ENCODE data around the gene SOWAHA.

Gene SOWAHA

DNA sequence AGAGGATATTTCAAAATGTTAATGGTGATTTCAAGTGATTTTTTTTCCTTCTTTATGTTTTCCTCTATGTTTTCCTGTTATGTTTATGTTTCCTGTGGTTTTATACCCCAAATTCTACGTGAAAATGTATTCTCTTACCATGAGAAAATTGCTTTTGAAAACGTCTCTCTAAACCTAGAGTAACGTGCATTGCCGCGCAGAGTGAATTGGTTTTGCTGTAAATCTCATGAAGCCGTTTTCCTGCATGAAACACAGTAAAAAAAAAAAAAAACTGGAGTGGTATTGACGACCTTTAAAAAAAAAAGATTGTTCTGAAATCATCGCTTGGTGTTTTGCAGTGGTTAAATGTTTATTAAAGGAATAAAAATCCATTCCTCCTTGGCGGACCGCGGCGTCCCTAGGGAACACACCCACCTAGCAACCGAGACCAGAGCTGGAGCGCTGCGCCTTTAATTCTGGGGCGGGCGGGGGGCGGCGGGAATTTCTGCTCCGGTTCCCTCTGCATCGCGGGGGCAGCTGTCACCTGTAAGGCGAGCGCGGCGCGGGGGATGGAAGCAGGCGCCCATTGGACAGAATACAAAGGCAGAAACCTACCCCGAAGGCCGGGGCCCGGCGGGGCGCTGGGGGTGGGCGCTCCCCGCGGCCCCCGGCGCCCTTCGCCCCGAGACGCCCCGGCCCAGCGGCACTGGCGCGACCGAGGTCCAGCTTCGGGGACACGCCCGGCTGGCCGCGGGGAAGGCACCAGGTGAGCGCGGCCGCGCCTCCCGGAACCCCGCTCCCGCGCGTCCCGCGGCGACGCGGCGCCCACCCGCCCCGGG, at the start of gene SOWAHA:
TSS of gene SOWAHA (plus strand) at position 522 of the 818 bp plus-strand sequence. CDS start 320 bp downstream, outside the sequence.
- H3K36me3 ChIP-seq (ENCODE audit: insufficient read depth, low read length): no peaks in the 10 kb centered on the region
- peak within 1 kb of the TSS; percentile 46 for H3K4me3 ChIP-seq (ENCODE audit: low read depth, low read length)
- no peaks in the 10 kb centered on the region for H3K79me2 ChIP-seq (ENCODE audit: control insufficient read depth, insufficient read depth, low read length, unreplicated experiment)
- H3K4me1 ChIP-seq (ENCODE audit: control insufficient read depth, insufficient read depth, low read length, unreplicated experiment): peaks cover 8% of the 10 kb centered on the region
- H2AFZ ChIP-seq (ENCODE audit: low read length, unreplicated experiment): no peak within 1 kb of the TSS
- H3K27me3 ChIP-seq (ENCODE audit: insufficient read depth, low read length): peaks cover 40% of the 10 kb centered on the region
- no peak within 1 kb of the TSS for H3K27ac ChIP-seq (ENCODE audit: low read depth, low read length)

DNA sequence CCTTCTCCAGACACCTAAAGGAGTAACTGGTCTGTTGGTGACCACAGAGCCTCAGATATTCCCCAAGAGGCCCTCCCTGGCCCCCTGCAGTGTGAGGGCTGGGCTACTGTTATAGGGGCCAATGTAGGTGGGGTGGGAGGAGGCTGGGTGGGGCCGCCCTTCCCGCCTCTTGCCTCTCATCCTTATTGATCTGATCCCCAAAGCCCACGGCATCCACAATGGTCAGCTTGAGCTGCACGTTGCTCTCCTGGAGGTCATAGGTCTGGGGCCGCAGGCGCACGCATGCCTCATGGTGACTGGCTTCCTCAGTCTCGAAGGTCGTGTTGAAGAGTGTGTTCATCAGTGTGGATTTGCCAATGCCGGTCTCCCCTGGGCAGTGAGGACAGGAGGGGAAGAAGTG, 49.1 kb upstream of the SOWAHA start:
- peaks cover 8% of the 10 kb centered on the region for H3K79me2 ChIP-seq (ENCODE audit: control insufficient read depth, insufficient read depth, low read length, unreplicated experiment)
- H3K4me1 ChIP-seq (ENCODE audit: control insufficient read depth, insufficient read depth, low read length, unreplicated experiment): peaks cover 16% of the 10 kb centered on the region
- H2AFZ ChIP-seq (ENCODE audit: low read length, unreplicated experiment): no peak overlapping the region
- H3K27me3 ChIP-seq (ENCODE audit: insufficient read depth, low read length): no peaks in the 10 kb centered on the region
- no peaks in the 10 kb centered on the region for H3K36me3 ChIP-seq (ENCODE audit: insufficient read depth, low read length)
- no peak overlapping the region for H3K4me3 ChIP-seq (ENCODE audit: low read depth, low read length)
- no peak overlapping the region for H3K27ac ChIP-seq (ENCODE audit: low read depth, low read length)

DNA sequence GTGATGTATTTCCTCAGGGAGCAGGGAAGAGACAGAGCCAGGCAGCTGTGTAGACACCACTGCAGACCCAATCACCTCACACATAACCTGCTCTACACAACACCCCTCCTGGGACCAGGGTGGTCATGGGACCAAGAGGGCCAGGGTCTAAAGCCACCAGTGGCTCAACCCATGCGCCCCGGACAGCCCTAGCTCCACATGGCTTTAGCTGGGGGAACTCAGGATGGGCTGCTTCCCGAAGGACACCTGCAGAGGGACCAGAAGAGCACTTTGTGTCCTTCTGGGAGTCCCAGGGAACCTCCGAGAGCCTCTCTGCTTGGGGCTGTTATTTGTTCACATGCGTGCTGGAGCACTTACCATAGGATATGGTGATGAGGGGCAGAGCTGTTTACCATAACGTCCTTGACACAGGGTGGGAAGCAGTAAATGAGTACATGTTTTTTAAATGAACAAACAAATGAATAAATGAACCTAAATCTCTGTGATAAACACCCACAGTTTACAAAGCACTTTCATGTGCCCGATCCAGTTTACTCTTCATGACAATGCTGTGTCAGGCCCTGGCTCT, 48.3 kb upstream of the SOWAHA start:
- H3K4me3 ChIP-seq (ENCODE audit: low read depth, low read length): no peak overlapping the region
- H2AFZ ChIP-seq (ENCODE audit: low read length, unreplicated experiment): no peak overlapping the region
- peaks cover 15% of the 10 kb centered on the region for H3K79me2 ChIP-seq (ENCODE audit: control insufficient read depth, insufficient read depth, low read length, unreplicated experiment)
- peaks cover 16% of the 10 kb centered on the region for H3K4me1 ChIP-seq (ENCODE audit: control insufficient read depth, insufficient read depth, low read length, unreplicated experiment)
- H3K27ac ChIP-seq (ENCODE audit: low read depth, low read length): no peak overlapping the region
- H3K27me3 ChIP-seq (ENCODE audit: insufficient read depth, low read length): no peaks in the 10 kb centered on the region
- no peaks in the 10 kb centered on the region for H3K36me3 ChIP-seq (ENCODE audit: insufficient read depth, low read length)

DNA sequence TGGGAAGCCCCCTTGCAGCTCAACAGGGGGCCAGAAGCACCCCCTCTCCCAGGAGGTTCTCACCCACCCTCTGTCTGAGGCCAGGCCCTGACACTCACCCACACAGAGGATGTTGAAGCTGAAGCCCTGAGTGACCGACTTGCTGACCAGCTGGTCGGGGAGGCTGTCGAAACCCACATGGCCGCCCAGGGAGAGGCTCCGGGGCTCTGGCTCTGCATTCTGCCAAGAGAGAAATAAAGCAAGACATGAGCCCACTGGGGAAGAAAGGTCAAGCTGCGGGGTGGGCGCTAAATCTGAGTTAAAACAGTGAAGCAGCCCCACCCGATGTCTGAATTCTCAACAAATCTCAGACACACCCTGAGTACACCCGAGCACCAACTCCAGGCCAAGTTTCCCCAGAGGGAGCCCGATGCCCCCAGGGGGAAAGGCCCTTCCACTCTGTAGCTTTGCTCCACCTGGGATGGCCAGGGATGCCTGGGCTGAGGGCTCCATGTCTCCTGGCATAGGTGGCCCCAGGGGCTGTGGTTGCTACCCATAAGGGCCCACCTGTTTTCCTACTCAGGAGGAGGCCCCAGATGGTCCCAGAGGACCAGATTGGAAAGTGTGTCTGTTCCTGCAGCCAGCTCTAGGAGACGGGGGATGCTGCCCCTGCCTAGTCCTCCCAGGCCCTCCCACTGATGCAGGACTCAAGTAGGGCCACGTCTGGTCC, 47.6 kb upstream of the SOWAHA start:
- H3K27me3 ChIP-seq (ENCODE audit: insufficient read depth, low read length): no peaks in the 10 kb centered on the region
- no peak overlapping the region for H3K27ac ChIP-seq (ENCODE audit: low read depth, low read length)
- H3K36me3 ChIP-seq (ENCODE audit: insufficient read depth, low read length): no peaks in the 10 kb centered on the region
- peaks cover 15% of the 10 kb centered on the region for H3K79me2 ChIP-seq (ENCODE audit: control insufficient read depth, insufficient read depth, low read length, unreplicated experiment)
- H3K4me1 ChIP-seq (ENCODE audit: control insufficient read depth, insufficient read depth, low read length, unreplicated experiment): peaks cover 16% of the 10 kb centered on the region
- no peak overlapping the region for H2AFZ ChIP-seq (ENCODE audit: low read length, unreplicated experiment)
- H3K4me3 ChIP-seq (ENCODE audit: low read depth, low read length): no peak overlapping the region

DNA sequence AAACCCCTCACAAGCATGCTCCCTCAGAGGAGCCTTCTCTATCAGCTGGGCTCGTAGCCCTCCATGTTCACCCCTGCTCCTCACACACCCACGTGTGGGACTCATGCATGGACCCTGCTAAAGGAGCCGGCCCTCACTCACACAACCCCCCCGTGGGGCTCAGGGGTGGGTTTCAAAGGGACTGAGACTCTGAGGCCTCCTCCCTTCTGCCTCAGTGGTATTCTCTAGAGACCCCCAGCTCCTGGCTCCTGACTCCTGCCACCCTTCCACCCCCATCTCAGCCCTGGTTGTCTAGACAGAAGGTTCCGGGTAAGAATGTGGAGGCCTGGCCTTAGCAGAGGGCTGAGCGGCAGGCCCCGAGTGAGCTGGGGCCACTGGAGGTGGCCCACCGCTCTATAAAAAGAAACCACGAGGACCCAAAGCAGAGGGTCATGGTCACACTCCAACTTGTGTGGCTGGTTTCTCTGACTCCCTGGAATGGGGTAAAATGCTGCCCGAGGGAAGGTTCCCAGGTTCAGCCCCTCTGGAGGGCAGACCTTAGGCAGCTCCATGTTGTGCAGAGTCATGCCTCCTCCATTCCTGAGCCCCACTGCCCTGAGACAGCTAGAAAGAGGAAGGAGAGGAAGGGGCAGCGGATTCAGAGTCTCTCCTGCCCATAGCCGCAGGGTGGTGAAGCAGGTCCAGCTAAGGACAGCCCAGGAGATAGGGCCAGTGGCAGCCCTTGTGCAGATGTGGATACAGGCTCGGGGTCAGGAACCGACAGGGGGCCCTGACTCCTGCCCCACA, 46.9 kb upstream of the SOWAHA start:
- Histone ChIP-seq H2AFZ (ENCODE audit: low read length, unreplicated experiment) (no peak overlapping the region), H3K79me2 (ENCODE audit: control insufficient read depth, insufficient read depth, low read length, unreplicated experiment) (peaks cover 15% of the 10 kb centered on the region), H3K4me3 (ENCODE audit: low read depth, low read length) (no peak overlapping the region), H3K27me3 (ENCODE audit: insufficient read depth, low read length) (no peaks in the 10 kb centered on the region), H3K27ac (ENCODE audit: low read depth, low read length) (no peak overlapping the region), H3K36me3 (ENCODE audit: insufficient read depth, low read length) (no peaks in the 10 kb centered on the region), H3K4me1 (ENCODE audit: control insufficient read depth, insufficient read depth, low read length, unreplicated experiment) (peaks cover 16% of the 10 kb centered on the region)

DNA sequence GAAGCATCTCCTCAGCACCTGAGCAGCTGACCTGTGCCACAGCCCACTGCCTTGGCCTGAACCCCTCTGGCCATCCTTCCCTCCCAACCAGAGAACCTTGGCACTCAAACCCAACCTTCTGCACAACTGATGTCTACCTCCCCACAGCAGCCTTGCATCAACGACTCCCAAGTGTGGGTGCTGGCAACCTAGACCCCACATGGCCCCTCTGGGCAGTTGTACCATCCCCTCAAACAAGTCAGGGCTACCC, 46.4 kb upstream of the SOWAHA start:
- H3K36me3 ChIP-seq (ENCODE audit: insufficient read depth, low read length): no peaks in the 10 kb centered on the region
- no peak overlapping the region for H2AFZ ChIP-seq (ENCODE audit: low read length, unreplicated experiment)
- peaks cover 15% of the 10 kb centered on the region for H3K79me2 ChIP-seq (ENCODE audit: control insufficient read depth, insufficient read depth, low read length, unreplicated experiment)
- no peak overlapping the region for H3K4me3 ChIP-seq (ENCODE audit: low read depth, low read length)
- H3K4me1 ChIP-seq (ENCODE audit: control insufficient read depth, insufficient read depth, low read length, unreplicated experiment): peaks cover 16% of the 10 kb centered on the region
- H3K27ac ChIP-seq (ENCODE audit: low read depth, low read length): no peak overlapping the region
- no peaks in the 10 kb centered on the region for H3K27me3 ChIP-seq (ENCODE audit: insufficient read depth, low read length)

DNA sequence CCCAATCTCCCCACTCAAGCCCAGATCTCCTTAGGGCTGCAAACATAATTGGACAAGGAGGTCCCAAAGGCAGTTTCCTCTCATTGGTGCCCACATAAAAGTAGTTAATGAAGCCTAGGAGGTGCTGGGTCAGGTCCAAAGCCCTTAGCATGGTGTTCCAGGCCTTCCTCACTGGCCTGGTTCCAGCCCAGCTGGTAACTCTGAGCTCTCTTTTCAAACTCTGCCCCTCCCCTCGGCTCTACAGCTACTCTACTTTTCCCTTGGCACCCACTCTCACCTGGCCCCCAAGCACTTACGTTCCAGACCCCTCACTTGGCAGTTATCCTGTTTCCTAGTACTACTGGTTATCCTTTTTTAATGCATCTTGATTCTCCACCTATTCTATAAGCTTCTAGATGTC, 46.0 kb upstream of the SOWAHA start:
- H3K4me3 ChIP-seq (ENCODE audit: low read depth, low read length): no peak overlapping the region
- no peak overlapping the region for H2AFZ ChIP-seq (ENCODE audit: low read length, unreplicated experiment)
- H3K27me3 ChIP-seq (ENCODE audit: insufficient read depth, low read length): no peaks in the 10 kb centered on the region
- no peaks in the 10 kb centered on the region for H3K36me3 ChIP-seq (ENCODE audit: insufficient read depth, low read length)
- peaks cover 15% of the 10 kb centered on the region for H3K79me2 ChIP-seq (ENCODE audit: control insufficient read depth, insufficient read depth, low read length, unreplicated experiment)
- H3K4me1 ChIP-seq (ENCODE audit: control insufficient read depth, insufficient read depth, low read length, unreplicated experiment): peaks cover 16% of the 10 kb centered on the region
- H3K27ac ChIP-seq (ENCODE audit: low read depth, low read length): no peak overlapping the region

DNA sequence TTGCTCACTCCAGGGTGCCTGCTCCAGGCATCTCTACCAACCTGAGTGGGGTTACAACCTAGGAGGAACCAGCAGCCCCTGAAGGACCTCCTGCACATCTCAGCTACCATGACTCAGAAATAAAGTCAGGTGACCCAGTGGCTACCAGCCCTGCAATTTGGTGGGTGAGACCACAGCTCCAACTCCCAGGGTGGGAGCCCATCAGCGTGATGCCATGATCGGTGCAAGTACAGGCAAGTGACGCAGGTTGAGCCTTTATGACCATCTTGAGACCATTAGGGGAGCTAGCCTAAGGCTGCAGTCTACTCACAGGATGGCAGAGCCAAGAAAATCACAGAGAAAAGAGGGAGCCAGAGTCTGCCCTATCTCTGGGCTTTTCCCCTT, 44.6 kb upstream of the SOWAHA start:
- Histone ChIP-seq H3K27ac (ENCODE audit: low read depth, low read length) (no peak overlapping the region), H3K79me2 (ENCODE audit: control insufficient read depth, insufficient read depth, low read length, unreplicated experiment) (peaks cover 20% of the 10 kb centered on the region), H3K36me3 (ENCODE audit: insufficient read depth, low read length) (no peaks in the 10 kb centered on the region), H2AFZ (ENCODE audit: low read length, unreplicated experiment) (no peak overlapping the region), H3K4me1 (ENCODE audit: control insufficient read depth, insufficient read depth, low read length, unreplicated experiment) (peaks cover 16% of the 10 kb centered on the region), H3K27me3 (ENCODE audit: insufficient read depth, low read length) (no peaks in the 10 kb centered on the region), H3K4me3 (ENCODE audit: low read depth, low read length) (no peak overlapping the region)

DNA sequence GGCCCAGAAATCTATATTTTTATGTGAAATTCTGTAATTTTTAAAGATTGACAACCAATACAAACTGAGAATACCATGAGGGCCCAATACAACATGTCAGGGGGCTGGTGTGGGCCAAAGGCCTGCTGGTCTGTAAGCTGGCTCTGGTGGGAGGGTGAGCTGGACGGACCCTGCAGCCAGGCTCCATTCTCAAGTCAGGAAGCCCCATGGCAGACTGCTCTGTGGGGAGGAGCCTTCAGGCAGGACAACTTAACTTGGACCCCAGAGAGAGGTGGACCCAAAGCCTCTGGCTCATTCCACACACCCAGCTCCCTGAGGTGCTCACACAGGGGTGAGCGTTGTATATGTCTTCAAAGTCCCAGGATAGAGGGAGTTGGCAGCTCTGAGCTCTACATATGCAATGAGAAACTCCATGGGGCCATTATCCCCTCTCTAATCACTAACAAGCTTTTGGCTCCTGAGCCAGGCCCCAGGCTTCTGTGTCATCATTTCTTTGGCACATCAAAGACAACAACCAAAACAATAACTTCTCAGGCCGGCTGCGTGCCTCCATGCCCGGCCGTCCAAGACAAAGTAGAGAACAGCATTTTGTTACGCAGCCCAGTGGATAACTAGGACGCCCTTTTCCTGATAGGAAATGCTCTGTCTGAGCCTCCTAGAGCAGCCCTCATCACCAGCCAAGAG, 42.5 kb upstream of the SOWAHA start:
- Histone ChIP-seq H3K4me1 (ENCODE audit: control insufficient read depth, insufficient read depth, low read length, unreplicated experiment) (peaks cover 27% of the 10 kb centered on the region), H2AFZ (ENCODE audit: low read length, unreplicated experiment) (no peak overlapping the region), H3K36me3 (ENCODE audit: insufficient read depth, low read length) (no peaks in the 10 kb centered on the region), H3K4me3 (ENCODE audit: low read depth, low read length) (no peak overlapping the region), H3K27me3 (ENCODE audit: insufficient read depth, low read length) (no peaks in the 10 kb centered on the region), H3K79me2 (ENCODE audit: control insufficient read depth, insufficient read depth, low read length, unreplicated experiment) (peaks cover 42% of the 10 kb centered on the region), H3K27ac (ENCODE audit: low read depth, low read length) (no peak overlapping the region)

DNA sequence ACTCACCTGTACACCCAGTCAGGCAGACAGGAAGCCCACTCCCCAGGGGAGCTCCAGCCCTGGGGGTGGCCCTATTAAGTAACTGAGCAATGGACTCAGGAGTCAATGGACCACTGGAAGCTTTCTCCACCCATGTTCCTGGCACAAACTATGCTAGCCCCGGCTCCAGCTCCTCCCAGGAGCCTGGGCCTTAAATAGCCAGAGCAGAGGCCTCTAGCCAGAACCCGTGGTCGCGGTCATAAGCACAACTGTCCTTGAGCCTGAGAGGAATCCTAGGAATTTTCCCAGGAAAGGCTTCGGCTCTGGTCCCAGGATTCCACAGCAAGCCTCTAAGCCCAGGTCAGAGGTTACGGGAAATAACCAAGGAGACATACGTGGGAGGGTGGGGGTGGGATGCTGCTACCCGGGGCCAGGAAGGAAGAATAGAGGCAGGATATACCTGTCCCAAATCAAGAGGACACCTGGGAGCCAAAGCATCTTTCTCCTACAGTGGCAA, 41.6 kb upstream of the SOWAHA start:
- H2AFZ ChIP-seq (ENCODE audit: low read length, unreplicated experiment): no peak overlapping the region
- H3K79me2 ChIP-seq (ENCODE audit: control insufficient read depth, insufficient read depth, low read length, unreplicated experiment): peaks cover 46% of the 10 kb centered on the region
- no peak overlapping the region for H3K27ac ChIP-seq (ENCODE audit: low read depth, low read length)
- no peaks in the 10 kb centered on the region for H3K36me3 ChIP-seq (ENCODE audit: insufficient read depth, low read length)
- peaks cover 33% of the 10 kb centered on the region for H3K4me1 ChIP-seq (ENCODE audit: control insufficient read depth, insufficient read depth, low read length, unreplicated experiment)
- H3K27me3 ChIP-seq (ENCODE audit: insufficient read depth, low read length): no peaks in the 10 kb centered on the region
- no peak overlapping the region for H3K4me3 ChIP-seq (ENCODE audit: low read depth, low read length)
